Thyroid gland (tissue), 4 donors: ENCODE results near the gene OR6B2.

ENCODE experiments used
- POLR2A ChIP-seq, 2 donors: fragments of 450-650 bp; IDR thresholded peaks; one replicate each; pipeline ENCODE4 v1.6.1; 2017; ENCODE audit warnings: antibody characterized with exemption in 2 of 2, mild to moderate bottlenecking in 2 of 2, moderate library complexity in 1 of 2
- TF ChIP-seq, protein P1 (sequence below), 6 experiments: fragments of 200-600 bp in 3 of 6; fragments of 450-650 bp in 3 of 6; sonication (generic) in 3 of 6; IDR thresholded peaks; one replicate each; pipeline ENCODE4 v1.5.1; 2016 to 2019; ENCODE audit warnings: antibody characterized with exemption in 6 of 6, mild to moderate bottlenecking in 2 of 6, inconsistent platforms in 1 of 6, moderate library complexity in 1 of 6

DNA sequence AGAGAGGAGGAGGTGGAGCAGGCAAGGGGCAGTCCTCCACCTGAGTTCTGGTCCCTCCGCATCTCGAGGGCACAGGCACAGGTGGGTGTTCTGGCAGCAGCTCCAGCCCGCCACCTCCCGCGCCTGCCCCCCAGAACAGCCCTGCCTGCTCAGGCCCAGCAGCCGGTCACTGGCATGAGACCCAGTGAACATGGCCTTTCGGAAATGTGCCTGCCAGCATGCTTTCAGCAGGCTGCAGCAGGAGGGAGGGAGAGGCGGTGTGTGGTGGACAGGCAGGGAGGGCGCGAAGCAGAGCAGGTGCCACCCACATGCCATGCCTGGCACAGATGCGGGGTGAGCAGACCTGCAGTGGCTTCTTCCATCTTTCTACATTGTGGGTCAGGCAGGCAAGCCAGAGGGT lies 26.4 kb upstream of the OR6B2 start:
- TF ChIP-seq, protein P1, sequence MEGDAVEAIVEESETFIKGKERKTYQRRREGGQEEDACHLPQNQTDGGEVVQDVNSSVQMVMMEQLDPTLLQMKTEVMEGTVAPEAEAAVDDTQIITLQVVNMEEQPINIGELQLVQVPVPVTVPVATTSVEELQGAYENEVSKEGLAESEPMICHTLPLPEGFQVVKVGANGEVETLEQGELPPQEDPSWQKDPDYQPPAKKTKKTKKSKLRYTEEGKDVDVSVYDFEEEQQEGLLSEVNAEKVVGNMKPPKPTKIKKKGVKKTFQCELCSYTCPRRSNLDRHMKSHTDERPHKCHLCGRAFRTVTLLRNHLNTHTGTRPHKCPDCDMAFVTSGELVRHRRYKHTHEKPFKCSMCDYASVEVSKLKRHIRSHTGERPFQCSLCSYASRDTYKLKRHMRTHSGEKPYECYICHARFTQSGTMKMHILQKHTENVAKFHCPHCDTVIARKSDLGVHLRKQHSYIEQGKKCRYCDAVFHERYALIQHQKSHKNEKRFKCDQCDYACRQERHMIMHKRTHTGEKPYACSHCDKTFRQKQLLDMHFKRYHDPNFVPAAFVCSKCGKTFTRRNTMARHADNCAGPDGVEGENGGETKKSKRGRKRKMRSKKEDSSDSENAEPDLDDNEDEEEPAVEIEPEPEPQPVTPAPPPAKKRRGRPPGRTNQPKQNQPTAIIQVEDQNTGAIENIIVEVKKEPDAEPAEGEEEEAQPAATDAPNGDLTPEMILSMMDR (IDR thresholded peaks at IDR 0.05): no peak
- no peak for TF ChIP-seq POLR2A (IDR thresholded peaks at IDR 0.05)
